Mononuclear cell (primary cell): ENCODE results near the gene B3GNT3. TPM values are rescaled to one million over a fixed set of nuclear protein-coding genes. Genes with fewer than 3 reads are reported as not detected.

Experiments
- H3K27me3 ChIP-seq: 2 replicates; pipeline ENCODE4 v1.6.0; 2011; ENCODE audit warnings: low read length, control low read depth; ENCODE audit not compliant: insufficient read depth
- H3K4me1 ChIP-seq: 2 replicates; pipeline ENCODE4 v1.5.1; 2011; ENCODE audit warnings: mild to moderate bottlenecking, low read length, control low read depth; ENCODE audit not compliant: insufficient read depth
- H3K4me3 ChIP-seq: 2 replicates; pipeline ENCODE4 v1.5.1; 2011; ENCODE audit warnings: mild to moderate bottlenecking, low read length, moderate library complexity
- H3K9me3 ChIP-seq: 2 replicates; pipeline ENCODE4 v1.5.1; 2011; ENCODE audit warnings: low read depth, mild to moderate bottlenecking, control low read depth, low read length
- total RNA-seq: library from RNA; depleted of rRNA; stranded (reverse); fragments of >200 nt; gene quantifications from one replicate; pipeline ENCODE4 v1.2.3, GENCODE V29; 2012

Gene B3GNT3
- total RNA-seq, 1 donor: 0.10 TPM

DNA sequence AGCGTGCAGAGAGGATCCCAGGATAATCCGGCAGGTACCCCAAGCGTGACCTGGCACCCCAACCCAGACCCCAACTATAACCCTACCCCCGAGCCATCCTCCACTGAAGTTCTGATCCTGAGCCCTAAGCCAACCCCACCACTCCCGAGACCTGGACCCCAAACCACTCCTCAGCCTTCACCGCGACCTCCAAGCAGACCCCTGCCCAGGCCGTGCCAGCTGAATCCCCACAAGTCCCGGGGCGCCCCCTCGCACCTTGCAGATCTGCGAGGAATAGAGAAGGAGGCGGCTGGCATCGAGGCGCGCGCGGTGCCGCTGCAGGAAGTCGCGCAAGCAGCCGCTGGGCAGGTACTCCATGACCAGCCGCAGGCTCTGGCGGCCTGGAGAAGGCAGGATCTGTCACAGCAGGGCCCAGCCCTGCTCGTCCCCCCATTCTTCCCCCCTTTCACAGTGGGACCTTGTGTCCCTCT, 36.5 kb downstream of the B3GNT3 start:
- H3K9me3 ChIP-seq: no peaks in the 10 kb centered on the region
- H3K4me1 ChIP-seq: peaks cover 11% of the 10 kb centered on the region
- no peaks in the 10 kb centered on the region for H3K27me3 ChIP-seq
- H3K4me3 ChIP-seq: no peak overlapping the region

DNA sequence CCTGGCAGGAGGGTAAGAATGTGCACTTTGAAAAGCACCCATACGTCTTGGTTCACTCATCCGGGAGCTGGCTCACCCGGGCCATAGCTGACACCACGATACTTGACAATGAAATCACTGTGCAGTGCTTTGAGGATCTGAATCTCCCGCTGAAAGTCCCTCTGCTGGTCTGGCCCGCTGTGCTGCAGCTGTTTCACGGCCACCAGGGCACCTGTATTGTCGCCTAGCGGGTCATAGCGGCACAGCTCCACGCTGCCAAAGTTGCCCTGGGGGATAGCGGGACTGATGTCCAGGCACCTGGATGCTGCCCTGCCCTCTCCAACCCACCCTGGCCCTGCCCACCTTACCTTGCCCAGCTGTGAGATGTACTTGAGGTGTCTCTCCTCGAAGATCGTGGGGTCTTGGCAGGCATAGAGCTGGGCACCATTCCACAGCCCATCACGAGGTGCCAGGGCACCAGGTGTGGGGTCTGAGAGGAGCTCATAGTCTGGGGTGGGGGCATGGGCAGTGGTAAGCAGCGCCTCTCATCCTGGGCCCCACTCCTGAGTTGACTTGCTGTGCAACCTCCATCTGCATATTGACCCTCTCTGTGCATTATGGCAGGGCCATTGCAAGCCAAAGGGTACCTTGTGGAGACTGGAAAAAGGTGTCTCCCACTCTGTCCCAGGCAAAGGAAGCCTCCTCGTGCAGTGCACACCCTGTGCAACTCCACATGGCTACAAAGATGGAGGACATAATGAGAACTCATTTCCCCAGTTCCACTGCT, 37.7 kb downstream of the B3GNT3 start:
- Histone ChIP-seq H3K4me1 (peaks cover 4% of the 10 kb centered on the region), H3K27me3 (no peaks in the 10 kb centered on the region), H3K4me3 (no peak overlapping the region), H3K9me3 (no peaks in the 10 kb centered on the region)

DNA sequence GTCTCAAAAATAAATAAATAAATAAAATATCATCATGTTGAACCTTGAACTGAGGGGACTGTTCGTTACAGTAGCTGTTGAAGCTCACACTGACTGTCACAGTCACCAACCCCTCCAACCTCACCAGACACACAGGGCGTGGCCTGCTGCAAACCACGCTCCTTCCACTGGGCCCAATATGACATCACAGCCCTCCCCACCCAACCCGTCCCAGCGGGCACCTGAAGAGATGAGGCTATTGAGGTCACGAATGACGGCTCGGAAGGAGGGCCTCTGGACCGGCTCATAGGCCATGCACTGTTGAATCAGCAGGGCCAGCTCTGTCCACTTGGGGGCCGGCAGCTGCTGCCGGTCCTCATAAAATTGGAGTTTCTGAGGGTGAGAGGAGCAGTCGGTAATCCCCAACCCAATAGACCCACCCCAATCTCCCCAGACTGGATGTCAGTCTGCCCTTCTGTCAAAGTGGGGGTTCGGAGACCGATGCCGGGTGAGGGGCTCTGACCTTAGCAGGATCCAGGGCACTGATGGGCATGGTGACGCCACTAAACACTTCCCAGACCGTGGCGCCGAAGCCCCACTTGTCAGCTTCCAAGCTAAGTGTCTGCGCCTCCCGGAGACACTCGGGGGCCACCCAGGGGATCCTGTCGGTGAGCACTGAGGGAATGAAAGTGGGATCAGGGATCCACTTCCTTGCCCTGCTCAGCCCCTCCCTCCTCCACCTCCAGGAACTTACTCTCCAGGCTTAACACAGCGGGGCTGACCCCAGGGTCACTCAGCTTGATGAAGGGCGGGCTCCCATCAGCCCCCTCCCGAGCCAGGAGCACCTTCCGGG, 39.6 kb downstream of the B3GNT3 start:
- no peak overlapping the region for H3K4me3 ChIP-seq
- H3K27me3 ChIP-seq: no peaks in the 10 kb centered on the region
- H3K9me3 ChIP-seq: no peaks in the 10 kb centered on the region
- H3K4me1 ChIP-seq: no peaks in the 10 kb centered on the region

DNA sequence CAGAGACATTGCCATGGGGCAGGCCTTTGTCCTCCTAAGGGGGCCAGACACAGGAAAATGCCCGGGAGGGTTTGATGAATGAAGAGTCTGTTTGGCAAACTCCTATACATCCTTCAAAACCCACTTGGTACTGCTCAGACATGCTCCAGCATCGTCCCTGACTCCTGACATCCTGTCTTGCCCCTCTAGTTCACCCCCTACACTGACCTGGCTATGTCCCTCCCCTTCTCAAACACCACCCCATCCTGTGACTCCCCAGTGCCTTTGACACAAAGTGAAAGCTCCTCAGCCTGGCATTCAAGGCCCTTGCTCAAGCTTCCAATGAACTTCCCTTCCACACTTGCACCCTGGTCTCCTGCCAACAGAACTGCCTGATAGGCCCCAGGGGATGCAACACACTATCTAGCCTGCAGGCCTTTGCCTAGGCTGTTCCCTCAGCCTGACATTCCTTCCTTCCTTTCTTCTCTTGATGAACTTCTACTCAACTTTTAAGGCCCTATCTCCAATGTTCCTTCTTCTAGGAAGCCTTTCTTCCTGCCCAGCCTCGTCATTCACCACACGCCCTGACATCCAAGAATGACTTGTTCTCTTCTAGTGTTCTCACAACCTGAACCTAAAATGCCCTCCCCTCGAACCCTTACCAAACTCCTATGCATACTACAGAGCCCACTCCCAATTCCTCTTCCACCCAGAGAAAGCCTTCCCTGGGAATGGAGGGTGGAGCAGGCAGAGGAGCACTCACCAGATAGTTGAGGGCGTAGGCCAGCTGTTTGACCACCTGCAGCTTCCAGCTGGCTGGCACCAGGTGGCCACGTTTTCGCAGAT, 40.5 kb downstream of the B3GNT3 start:
- H3K4me3 ChIP-seq: no peak overlapping the region
- no peaks in the 10 kb centered on the region for H3K9me3 ChIP-seq
- H3K27me3 ChIP-seq: no peaks in the 10 kb centered on the region
- H3K4me1 ChIP-seq: no peaks in the 10 kb centered on the region

DNA sequence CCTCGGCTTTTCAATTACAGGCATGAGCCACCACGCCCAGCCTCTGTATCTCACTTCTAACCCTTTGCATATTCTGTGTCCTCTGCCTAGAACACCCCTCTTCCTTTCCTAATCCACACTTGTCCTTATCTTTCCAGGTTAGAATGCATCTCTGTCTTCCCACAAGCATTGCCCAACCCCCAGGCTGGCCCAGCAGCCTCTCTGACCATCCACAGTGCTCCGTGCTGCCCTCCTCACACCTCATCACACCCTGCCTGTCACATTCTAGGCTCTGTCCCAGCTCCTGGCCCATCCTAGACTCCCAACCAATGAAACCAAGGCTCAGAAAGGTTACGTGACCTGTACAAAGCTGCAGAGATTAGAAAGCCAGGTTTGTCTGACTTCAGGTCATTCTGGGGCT, 41.6 kb downstream of the B3GNT3 start:
- no peaks in the 10 kb centered on the region for H3K4me1 ChIP-seq

DNA sequence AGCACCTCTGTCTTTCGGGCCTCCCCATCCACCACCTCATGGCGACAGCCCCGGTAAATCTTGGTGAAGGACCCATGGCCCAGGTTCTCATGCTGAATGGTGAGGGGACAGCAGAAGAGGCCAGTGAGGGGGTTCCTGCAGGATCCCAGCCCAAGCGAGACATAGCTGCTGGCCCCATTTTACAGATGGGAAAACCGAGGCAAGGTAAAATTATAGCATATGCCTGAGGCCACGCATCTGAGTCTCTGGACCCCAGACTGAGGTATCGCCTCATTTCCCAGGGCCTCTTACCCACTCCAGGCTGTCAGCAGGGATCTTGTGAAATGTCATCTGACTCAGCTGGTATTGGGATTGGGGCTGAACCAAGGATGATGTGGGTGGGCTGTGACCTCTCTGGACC, 43.0 kb downstream of the B3GNT3 start:
- no peaks in the 10 kb centered on the region for H3K27me3 ChIP-seq
- peaks cover under 1% of the 10 kb centered on the region for H3K4me1 ChIP-seq
- no peak overlapping the region for H3K4me3 ChIP-seq
- no peaks in the 10 kb centered on the region for H3K9me3 ChIP-seq

More for the DNA sequence above, 41.6 kb downstream of the B3GNT3 start:
- no peaks in the 10 kb centered on the region for H3K27me3 ChIP-seq
- H3K4me3 ChIP-seq: no peak overlapping the region
- no peaks in the 10 kb centered on the region for H3K9me3 ChIP-seq

DNA sequence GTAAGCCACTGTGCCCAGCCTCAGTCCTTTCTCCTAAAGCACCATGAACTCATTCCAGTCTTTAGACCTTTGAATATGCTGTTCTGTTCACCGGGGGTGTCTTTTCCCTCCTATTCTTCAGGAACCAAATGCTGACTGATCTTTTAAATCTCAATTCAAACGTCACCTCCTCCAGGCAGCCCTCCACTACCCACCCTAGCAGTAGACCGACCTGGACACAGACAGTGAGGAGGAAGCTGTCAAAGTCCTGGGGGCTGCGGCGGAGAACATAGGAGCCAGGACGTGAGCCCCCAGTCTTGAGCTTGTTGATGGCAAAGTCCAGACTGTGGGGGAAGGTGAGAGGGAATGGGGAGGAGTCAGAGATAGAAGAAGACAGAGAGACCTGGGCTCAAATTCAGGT, 45.1 kb downstream of the B3GNT3 start:
- Histone ChIP-seq H3K27me3 (no peaks in the 10 kb centered on the region), H3K4me1 (peaks cover 21% of the 10 kb centered on the region), H3K9me3 (no peaks in the 10 kb centered on the region), H3K4me3 (no peak overlapping the region)

DNA sequence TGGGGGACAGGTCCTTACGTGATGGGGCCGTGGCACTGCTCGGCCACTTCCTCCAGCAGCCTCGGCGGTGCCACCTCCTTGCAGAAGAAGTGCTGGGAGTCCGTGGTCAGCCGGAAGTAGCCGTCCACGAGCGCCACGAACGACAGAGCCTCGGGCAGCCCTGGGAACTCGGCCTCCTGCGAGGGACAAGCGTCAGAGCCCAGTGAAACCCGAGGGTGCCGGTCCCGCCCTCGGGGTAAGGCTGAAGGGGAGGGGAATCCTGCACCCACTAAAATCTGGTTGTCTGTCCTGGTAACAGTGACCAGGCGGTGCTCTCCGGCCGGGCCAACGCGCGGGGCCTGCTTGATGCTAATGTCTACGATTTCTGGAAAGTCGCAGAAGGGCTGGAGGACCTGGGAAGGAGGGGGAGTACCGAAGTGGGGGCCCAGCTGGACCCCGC, 46.5 kb downstream of the B3GNT3 start:
- Histone ChIP-seq H3K4me1 (peaks cover 35% of the 10 kb centered on the region), H3K27me3 (no peaks in the 10 kb centered on the region), H3K9me3 (no peaks in the 10 kb centered on the region), H3K4me3 (no peak overlapping the region)

DNA sequence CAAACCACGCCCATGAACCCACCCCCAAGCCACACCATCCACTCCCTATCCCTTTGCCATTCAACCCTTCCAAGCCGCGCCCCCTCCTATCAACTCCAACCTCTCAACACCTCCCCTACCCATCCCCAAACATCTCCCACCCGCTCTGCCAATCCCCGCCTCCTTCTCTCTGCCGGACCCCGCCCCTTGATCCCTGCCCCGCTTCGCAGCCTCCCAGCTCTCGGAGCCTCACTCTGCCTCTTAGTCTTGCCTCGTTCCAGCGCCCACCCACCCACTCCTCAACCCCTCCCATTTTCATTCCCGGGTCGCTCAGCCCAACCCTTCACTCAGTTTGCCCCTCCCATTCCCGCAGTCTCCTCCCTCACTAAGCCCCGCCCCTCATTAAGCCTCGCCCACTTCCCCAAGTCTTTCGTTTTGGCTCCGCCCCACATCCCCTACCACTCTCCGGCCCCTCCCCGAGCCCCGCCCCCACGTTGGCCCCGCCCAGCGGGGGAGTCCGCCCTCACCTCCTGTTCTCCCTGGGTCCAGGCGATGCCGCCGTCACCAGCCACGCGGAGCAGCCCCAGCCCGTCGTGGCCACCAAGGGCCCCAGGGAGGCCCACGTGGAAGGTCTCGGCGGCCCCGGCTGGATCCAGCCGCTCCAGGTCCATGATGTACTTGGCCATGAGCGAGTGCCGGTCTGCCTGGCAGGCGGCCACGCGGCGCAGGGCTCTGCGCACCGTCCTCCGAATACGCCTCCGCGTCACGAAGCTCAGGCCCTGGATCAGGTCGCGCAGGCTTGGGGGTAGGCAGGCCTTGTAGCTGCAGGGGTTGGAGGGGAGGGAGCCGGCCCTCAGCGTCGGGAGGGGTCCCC, 47.1 kb downstream of the B3GNT3 start:
- Histone ChIP-seq H3K4me3 (no peak overlapping the region), H3K9me3 (no peaks in the 10 kb centered on the region), H3K4me1 (peaks cover 42% of the 10 kb centered on the region), H3K27me3 (no peaks in the 10 kb centered on the region)

DNA sequence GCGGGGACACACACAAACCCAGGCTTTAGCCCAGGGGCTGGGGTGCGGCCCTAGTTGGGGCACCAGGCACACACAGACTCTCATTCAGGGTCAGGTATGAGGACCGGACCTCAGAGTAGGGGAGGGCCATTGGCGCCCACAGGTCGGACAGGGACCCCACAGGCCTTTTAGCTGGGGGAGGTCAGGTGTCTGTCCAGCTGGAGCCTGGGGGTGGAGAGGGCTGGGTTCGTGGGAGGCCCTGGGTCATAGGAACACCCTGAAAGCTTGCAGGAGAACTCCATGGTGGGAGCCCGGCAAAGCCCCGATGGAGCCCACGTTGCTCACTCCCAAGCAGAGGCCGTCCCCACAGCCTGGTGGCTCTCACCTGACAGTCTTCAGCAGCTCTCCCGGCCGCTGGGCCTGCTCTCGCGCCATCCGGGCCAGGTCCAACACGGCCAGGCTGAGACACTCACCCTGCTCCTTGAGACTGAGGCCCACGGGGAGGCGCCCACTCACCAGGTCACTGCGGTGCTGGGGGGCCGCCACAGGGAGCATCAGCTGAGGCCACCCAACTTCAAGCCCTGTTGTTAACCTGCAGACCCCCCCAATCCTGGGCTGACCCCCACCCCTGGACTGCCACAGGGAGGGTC, 47.8 kb downstream of the B3GNT3 start:
- Histone ChIP-seq H3K4me3 (no peak overlapping the region), H3K9me3 (no peaks in the 10 kb centered on the region), H3K27me3 (no peaks in the 10 kb centered on the region), H3K4me1 (peaks cover 45% of the 10 kb centered on the region)

DNA sequence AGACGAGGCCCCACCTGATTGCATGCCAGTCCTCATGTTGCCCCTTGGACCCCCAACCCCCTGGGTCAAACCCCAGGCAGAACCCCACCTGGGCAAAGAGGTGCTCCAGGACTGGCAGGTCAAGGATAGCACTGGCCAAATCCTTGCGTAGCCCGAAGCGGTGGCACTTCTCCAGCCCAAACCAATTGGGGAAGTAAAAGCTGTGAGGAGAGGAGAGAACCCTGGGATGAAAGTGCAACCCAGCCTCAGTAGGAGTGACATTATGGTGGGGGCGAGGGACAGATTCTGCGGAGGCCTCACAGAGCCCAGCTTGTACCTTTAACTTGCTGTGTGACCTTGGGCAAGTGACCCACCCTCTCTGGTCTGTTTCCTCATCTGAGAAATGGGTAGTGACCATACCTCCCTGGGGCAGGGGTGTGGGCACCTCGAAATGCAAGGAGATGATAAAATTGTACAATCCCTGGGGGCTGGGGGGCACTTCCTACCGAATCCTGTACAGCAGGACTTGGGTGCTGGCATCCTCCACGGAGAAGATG, 48.4 kb downstream of the B3GNT3 start:
- no peak overlapping the region for H3K4me3 ChIP-seq
- no peaks in the 10 kb centered on the region for H3K27me3 ChIP-seq
- no peaks in the 10 kb centered on the region for H3K9me3 ChIP-seq
- peaks cover 51% of the 10 kb centered on the region for H3K4me1 ChIP-seq

DNA sequence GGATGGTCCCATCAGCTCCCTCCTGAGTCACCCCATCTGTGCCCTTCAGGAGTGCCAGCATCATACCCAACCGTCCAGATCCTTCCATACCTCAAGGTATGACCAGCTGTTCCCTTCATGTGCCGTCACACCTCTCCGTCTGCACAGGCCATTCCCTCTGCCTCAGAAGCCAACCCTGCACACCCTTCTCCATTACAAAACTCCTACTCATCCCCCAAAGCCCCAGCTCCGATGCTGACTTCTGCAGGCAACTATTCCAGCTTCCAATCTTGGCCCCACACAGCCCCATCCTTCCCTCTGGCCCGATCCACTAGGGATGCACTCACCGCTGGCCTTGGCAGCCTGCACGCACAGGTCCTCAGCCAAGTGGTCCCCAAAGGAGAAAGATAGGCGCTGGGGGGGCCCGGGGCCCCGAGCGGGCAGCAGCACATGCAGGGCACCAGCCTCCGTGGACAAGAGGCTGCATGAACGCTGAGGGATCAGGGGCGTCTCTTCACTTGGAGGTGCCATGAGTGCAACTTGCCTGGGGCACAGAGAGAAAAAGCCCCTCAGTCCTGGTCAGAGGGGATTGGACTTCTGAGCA, 49.1 kb downstream of the B3GNT3 start:
- no peaks in the 10 kb centered on the region for H3K9me3 ChIP-seq
- H3K27me3 ChIP-seq: no peaks in the 10 kb centered on the region
- no peak overlapping the region for H3K4me3 ChIP-seq
- peaks cover 57% of the 10 kb centered on the region for H3K4me1 ChIP-seq

DNA sequence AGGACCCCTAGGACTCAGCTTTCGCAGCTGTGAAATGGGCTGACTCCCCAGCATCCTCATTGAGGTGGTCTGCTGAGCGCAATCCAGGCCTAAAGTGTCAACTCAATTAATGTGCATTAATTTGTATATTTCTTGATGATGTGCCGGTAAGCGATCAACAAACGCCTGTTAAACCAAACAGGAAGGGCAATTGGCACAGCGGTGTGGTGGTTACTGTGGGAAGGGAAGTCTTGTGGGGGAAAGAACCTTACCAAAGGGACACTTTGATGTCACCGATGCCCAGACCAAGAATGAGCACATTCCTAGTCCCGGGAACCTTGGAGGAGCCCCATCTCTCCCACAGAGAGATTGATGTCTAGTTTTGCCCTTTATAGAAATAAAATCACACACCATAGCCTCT, 51.2 kb downstream of the B3GNT3 start:
- H3K4me1 ChIP-seq: peaks cover 79% of the 10 kb centered on the region
- H3K4me3 ChIP-seq: peak overlapping the region; percentile 56
- no peaks in the 10 kb centered on the region for H3K9me3 ChIP-seq
- H3K27me3 ChIP-seq: no peaks in the 10 kb centered on the region
